Measurements from ENCODE around the gene SFXN1. TPM values are rescaled to one million over a fixed set of nuclear protein-coding genes. Genes with fewer than 3 reads are reported as not detected.

The SFXN1 gene
- total and polyA plus RNA-seq, 2 of the 4 experiments (the other 2 are of a cell fraction): 131 to 410 TPM

- Histone ChIP-seq H3K9ac (ENCODE audit: low read depth, low read length) (no peak overlapping the region), H2AK9ac (replicated peaks; ENCODE audit: low read depth, low read length, poor library complexity) (no peak overlapping the region), H2BK120ac (ENCODE audit: low read depth, low read length) (no peak overlapping the region), H3K4me2 (ENCODE audit: low read depth, low read length) (no peak overlapping the region), H3K9me1 (ENCODE audit: insufficient read depth, low read length) (peaks cover 26% of the 10 kb centered on the region; the same call in 1 of the 2 replicates), H3K36me3 (ENCODE audit: control insufficient read depth, insufficient read depth, low read length) (peaks cover 29% of the 10 kb centered on the region), H3K4ac (ENCODE audit: low read depth, low read length) (no peak overlapping the region), H3K27me3 (ENCODE audit: control insufficient read depth, insufficient read depth, low read length) (no peaks in the 10 kb centered on the region), H2AK5ac (ENCODE audit: low read depth, low read length) (no peak overlapping the region), H3K23ac (ENCODE audit: low read depth, low read length) (no peak overlapping the region), H4K20me1 (ENCODE audit: insufficient read depth, low read length) (peaks cover 57% of the 10 kb centered on the region), H4K5ac (ENCODE audit: low read depth, low read length) (no peak overlapping the region), H4K91ac (ENCODE audit: insufficient read depth, low read depth, low read length) (no peak overlapping the region), H2BK15ac (ENCODE audit: low read depth, low read length) (no peak overlapping the region), H3K27ac (ENCODE audit: insufficient read depth, low read length) (no peak overlapping the region), H2AFZ (replicated peaks; ENCODE audit: low read length, poor library complexity) (no peak overlapping the region), H3K14ac (replicated peaks; ENCODE audit: low read depth, low read length) (no peak overlapping the region), H3K18ac (ENCODE audit: low read depth, low read length) (no peak overlapping the region), H2BK5ac (ENCODE audit: low read depth, low read length, poor library complexity, severe bottlenecking) (no peak overlapping the region), H4K8ac (ENCODE audit: low read depth in 2 of 2, low read length in 2 of 2) (no peak overlapping the region), H2BK20ac (ENCODE audit: low read depth, low read length) (no peak overlapping the region), H3K4me3 (ENCODE audit: insufficient read depth, low read depth, low read length) (no peak overlapping the region), H3K79me1 (ENCODE audit: low read depth in 1 of 2, low read length in 2 of 2) (peaks cover 19 to 55% of the 10 kb centered on the region in 2 experiments), H3K9me3 (ENCODE audit: control insufficient read depth, insufficient read depth, low read length) (no peaks in the 10 kb centered on the region), H3K56ac (ENCODE audit: extremely low read depth, insufficient read depth, low read length) (no peak overlapping the region), H3K4me1 (ENCODE audit: control insufficient read depth, insufficient read depth, low read length) (peaks cover 5% of the 10 kb centered on the region)
- intact Hi-C loops (cut with micrococcal nuclease) (no loop called here), in situ Hi-C loops (cut with MboI; ENCODE audit: low sequenced_read_pairs) (no loop called here), dilution Hi-C loops (cut with HindIII; ENCODE audit: low sequenced_read_pairs, unreplicated experiment) (no loop called here)
- no peak for ATAC-seq (ENCODE audit: low read depth)
- POLR2A ChIA-PET (ENCODE audit: unreplicated experiment): no interaction called here
- CTCF ChIA-PET: no interaction called here
- TF ChIP-seq FOS (IDR thresholded peaks at IDR 0.05; ENCODE audit: low read depth, low read length): no peak
- no peak for TF ChIP-seq MXI1 (IDR thresholded peaks at IDR 0.05; ENCODE audit: borderline replicate concordance, low read depth, low read length)
- no peak for TF ChIP-seq BHLHE40 (IDR thresholded peaks at IDR 0.05; ENCODE audit: low read depth, low read length)
- TF ChIP-seq RAD21 (IDR thresholded peaks at IDR 0.05; ENCODE audit: low read length): no peak
- BruUV-seq (replicated peaks): no TSS peak
- DNase-seq: no peak
- WGBS, 2 experiments (ENCODE audit: extremely low coverage in 2 of 2, insufficient read length in 1 of 2): 86 to 100% methylated on average over 1 to 7 of the region's 8 CpGs
Observed at GRCh38 chr5:175483337-175483736, 5.0 kb downstream of the SFXN1 start.
